HepG2 (cell line): Measurements from ENCODE around the gene TGM1. TPM values are rescaled to one million over a fixed set of nuclear protein-coding genes. Genes with fewer than 3 reads are reported as not detected.

Experiments used
- CBX5 ChIP-seq: sonication (generic); formaldehyde crosslinking; IDR thresholded peaks from 2 replicates; pipeline ENCODE4 v1.4.0; 2020; ENCODE audit warnings: missing genetic modification reagents, borderline replicate concordance
- HIVEP1 ChIP-seq: sonication (generic); formaldehyde crosslinking; IDR thresholded peaks from 2 replicates; pipeline ENCODE4 v1.4.0; 2020; ENCODE audit warnings: mild to moderate bottlenecking, missing genetic modification reagents
- HOXD1 ChIP-seq: sonication (generic); formaldehyde crosslinking; IDR thresholded peaks from 2 replicates; pipeline ENCODE4 v1.5.0; 2020; ENCODE audit warnings: missing genetic modification reagents
- JUND ChIP-seq: sonication (generic); formaldehyde crosslinking; IDR thresholded peaks from 2 replicates; pipeline ENCODE4 v1.8.0; 2022; ENCODE audit warnings: mild to moderate bottlenecking, missing genetic modification reagents
- KDM4B ChIP-seq: sonication (generic); formaldehyde crosslinking; IDR thresholded peaks from 2 replicates; pipeline ENCODE4 v1.4.0; 2020; ENCODE audit warnings: missing genetic modification reagents
- MAX ChIP-seq: IDR thresholded peaks from 2 replicates; pipeline ENCODE4 v1.6.1; 2012; ENCODE audit warnings: inconsistent platforms
- NFAT5 ChIP-seq: sonication (generic); formaldehyde crosslinking; IDR thresholded peaks from 2 replicates; pipeline ENCODE4 v1.4.0; 2020; ENCODE audit warnings: missing genetic modification reagents
- RBM22 ChIP-seq: fragments of 200-400 bp; formaldehyde crosslinking; optimal IDR thresholded peaks from 2 replicates; pipeline ENCODE3; 2017; ENCODE audit warnings: mild to moderate bottlenecking, low read length, moderate library complexity
- ZBTB2 ChIP-seq: sonication (generic); formaldehyde crosslinking; IDR thresholded peaks from 2 replicates; pipeline ENCODE4 v1.8.0; 2022; ENCODE audit warnings: low read depth, missing genetic modification reagents
- ZNF142 ChIP-seq: sonication (generic); formaldehyde crosslinking; IDR thresholded peaks from 2 replicates; pipeline ENCODE4 v1.4.0; 2020; ENCODE audit warnings: missing genetic modification reagents
- ZNF143 ChIP-seq: sonication (generic); formaldehyde crosslinking; IDR thresholded peaks from 2 replicates; pipeline ENCODE4 v1.4.0; 2020; ENCODE audit warnings: missing genetic modification reagents
- ZNF367 ChIP-seq: sonication (generic); formaldehyde crosslinking; IDR thresholded peaks from 2 replicates; pipeline ENCODE4 v1.4.0; 2020; ENCODE audit warnings: missing genetic modification reagents, borderline replicate concordance
- ZSCAN22 ChIP-seq: sonication (generic); formaldehyde crosslinking; IDR thresholded peaks from 2 replicates; pipeline ENCODE4 v1.4.0; 2020; ENCODE audit warnings: mild to moderate bottlenecking, missing genetic modification reagents
- polyA plus RNA-seq, 8 experiments: library from polyadenylated mRNA; depleted of rRNA in 3 of 8; stranded (reverse) in 7 of 8; unstranded in 1 of 8; fragments of >200 nt; fragmentation: Illumina TruSeq in 4 of 8; extraction: Trizol in 4 of 8; gene quantifications; 2 replicates each; pipeline versions ENCODE4 v1.2.1 to v1.2.3, GENCODE V29; 2011 to 2016; ENCODE audit warnings: low read depth in 4 of 8, missing spikeins in 1 of 8, mixed read lengths in 1 of 8; ENCODE audit not compliant: insufficient read depth in 1 of 8
- total RNA-seq, 5 experiments: library from RNA; depleted of rRNA; stranded (reverse); fragments of >200 nt; fragmentation: Illumina TruSeq; extraction: Trizol; gene quantifications; 2 replicates each; pipeline ENCODE4 v1.2.3, GENCODE V29; 2016; ENCODE audit warnings: low read depth in 1 of 5
- TF ChIP-seq, protein P1 (sequence below): sonication (generic); formaldehyde crosslinking; IDR thresholded peaks from 2 replicates; pipeline ENCODE4 v1.4.0; 2020; ENCODE audit warnings: missing genetic modification reagents

The TGM1 gene
- total and polyA plus RNA-seq, 2 of the 13 experiments (the other 11 are each of a cell fraction or from before 2014, with no cell fraction given), result 3.2 to 10.6 TPM

GRCh38 chr14:24307575-24308341 is 44.8 kb upstream of the TGM1 start, which contains the start of gene CIDEB (continued):
- TF ChIP-seq NFAT5 (CRISPR knock-in tag) (peak; percentile 78; the same call in 1 of the 2 replicates), RBM22 (no peak), HIVEP1 (CRISPR knock-in tag) (peak; percentile 82), MAX (no peak), ZBTB2 (no peak), ZNF142 (CRISPR knock-in tag) (no peak), ZSCAN22 (peak; percentile 52; the same call in 1 of the 2 replicates), HOXD1 (CRISPR knock-in tag) (no peak), KDM4B (CRISPR knock-in tag) (peak; percentile 91; the same call in 1 of the 2 replicates), ZNF367 (CRISPR knock-in tag) (no peak), JUND (CRISPR knock-in tag) (peak; percentile 98), ZNF143 (CRISPR knock-in tag) (no peak; the same call in 1 of the 2 replicates), CBX5 (peak; percentile 92; the same call in 1 of the 2 replicates)
- TF ChIP-seq, protein P1, sequence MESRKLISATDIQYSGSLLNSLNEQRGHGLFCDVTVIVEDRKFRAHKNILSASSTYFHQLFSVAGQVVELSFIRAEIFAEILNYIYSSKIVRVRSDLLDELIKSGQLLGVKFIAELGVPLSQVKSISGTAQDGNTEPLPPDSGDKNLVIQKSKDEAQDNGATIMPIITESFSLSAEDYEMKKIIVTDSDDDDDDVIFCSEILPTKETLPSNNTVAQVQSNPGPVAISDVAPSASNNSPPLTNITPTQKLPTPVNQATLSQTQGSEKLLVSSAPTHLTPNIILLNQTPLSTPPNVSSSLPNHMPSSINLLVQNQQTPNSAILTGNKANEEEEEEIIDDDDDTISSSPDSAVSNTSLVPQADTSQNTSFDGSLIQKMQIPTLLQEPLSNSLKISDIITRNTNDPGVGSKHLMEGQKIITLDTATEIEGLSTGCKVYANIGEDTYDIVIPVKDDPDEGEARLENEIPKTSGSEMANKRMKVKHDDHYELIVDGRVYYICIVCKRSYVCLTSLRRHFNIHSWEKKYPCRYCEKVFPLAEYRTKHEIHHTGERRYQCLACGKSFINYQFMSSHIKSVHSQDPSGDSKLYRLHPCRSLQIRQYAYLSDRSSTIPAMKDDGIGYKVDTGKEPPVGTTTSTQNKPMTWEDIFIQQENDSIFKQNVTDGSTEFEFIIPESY (CRISPR knock-in tag), result peak; percentile 56
